Erythroblast (primary cell): ENCODE measurements around the gene HNRNPH3.

ENCODE experiments used
- GATA1 ChIP-seq: IDR thresholded peaks from 2 replicates; pipeline ENCODE4 v1.6.1; 2011; ENCODE audit warnings: low read depth, mild to moderate bottlenecking, control low read depth, low read length, moderate library complexity
- POLR2A ChIP-seq: IDR thresholded peaks from 2 replicates; pipeline ENCODE4 v1.6.1; 2011; ENCODE audit warnings: mild to moderate bottlenecking, low read length

DNA sequence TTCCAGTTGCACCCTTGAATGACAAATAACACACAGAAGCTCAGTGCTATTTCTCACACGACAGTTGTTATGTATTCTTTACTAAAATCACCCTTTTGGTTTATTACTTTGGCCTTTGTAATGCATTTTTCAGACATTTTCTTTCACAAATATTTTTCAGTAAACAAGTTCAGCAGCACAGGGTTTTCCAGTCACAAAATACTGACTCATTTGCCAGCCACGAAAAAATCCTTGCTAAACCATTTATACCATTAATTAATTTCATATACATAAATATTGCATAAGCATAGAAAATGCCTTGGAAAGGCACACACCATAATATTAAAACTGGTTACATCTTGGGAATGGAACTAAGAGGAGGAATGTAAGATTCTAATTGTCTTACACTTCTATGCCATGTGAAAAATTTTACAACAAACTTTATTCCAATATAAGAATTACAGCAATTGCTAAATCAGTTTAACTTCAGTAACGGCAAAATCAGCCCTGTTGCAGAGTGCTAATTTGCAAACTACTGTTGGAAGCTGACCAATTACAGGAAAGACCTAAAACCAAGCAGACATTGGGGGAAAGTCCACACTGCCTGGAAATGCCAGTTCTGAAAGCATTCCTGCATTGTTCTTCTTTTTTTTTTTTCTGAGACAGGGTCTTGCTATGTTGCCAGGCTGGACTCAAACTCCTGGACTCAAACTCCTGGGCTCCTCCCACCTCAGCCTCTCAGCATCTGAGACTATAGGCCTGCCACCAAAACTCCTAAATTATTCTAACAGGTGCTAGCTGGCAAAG, 32.4 kb downstream of the HNRNPH3 start:
- TF ChIP-seq POLR2A (no peak), GATA1 (no peak)
